Measurements from ENCODE around the gene KLRC4.
"Not testable (repeated sequence)": the region's sequence is repeated elsewhere in the genome, so short reads cannot be mapped to it uniquely, and the experiment has no call there.

The KLRC4 gene

DNA sequence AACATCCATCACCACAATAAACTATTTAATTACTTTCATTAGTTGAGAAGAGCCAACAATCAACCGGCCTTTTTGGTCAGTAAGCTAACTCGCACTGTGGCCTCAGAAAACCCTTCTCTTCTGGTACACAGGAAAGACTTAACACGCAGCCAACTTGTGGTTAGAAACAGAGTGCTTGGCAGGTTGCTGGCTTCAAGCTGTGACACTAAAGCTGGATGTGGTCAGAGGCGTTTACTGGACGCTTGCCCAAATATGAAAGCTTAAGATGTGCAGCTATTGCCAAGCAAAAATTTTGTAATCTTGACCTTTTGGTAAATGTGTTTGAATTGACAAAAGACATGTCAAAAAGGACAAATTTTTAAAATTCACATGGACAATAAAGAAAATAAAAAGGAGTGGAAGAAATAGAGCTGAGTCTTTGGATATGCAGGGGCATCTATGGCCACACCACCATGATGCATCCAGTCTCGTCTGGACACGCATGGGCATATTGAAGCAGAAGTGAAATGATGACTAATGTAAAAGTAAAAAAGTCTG lies 17.1 kb downstream of the KLRC4 start:
- H3K27ac Mint-ChIP-seq = no peak overlapping the region
- no peaks in the 10 kb centered on the region for H3K36me3 Mint-ChIP-seq (ENCODE audit: low read depth)
- peaks cover 24% of the 10 kb centered on the region for H3K27me3 Mint-ChIP-seq (ENCODE audit: low read depth)
- peaks cover 2% of the 10 kb centered on the region for H3K4me1 Mint-ChIP-seq (ENCODE audit: low read depth)
- DNase-seq (ENCODE audit: low spot score) = no peak
- H3K9me3 Mint-ChIP-seq = no peaks in the 10 kb centered on the region
- H3K4me3 Mint-ChIP-seq = no peak overlapping the region

DNA sequence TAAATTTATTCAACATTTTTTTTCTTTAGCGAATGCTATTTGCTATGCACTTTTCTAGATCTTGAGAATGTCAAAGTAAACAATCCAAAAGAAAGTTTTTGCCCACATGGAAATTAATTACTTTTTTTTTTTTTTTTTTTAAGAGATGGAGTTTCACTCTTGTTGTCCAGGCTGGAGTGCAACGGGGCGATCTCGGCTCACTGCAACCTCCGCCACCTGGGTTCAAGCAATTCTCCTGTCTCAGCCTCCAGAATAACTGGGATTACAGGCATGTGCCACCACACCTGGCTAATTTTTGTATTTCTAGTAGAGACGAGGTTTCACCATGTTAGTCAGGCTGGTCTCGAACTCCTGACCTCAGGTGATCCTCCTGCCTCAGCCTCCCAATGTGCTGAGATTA lies 18.6 kb downstream of the KLRC4 start:
- H3K27me3 Mint-ChIP-seq (ENCODE audit: low read depth) = peaks cover 24% of the 10 kb centered on the region
- H3K36me3 Mint-ChIP-seq (ENCODE audit: low read depth); DNase-seq (ENCODE audit: low spot score); H3K4me1 Mint-ChIP-seq (ENCODE audit: low read depth); H3K9me3 Mint-ChIP-seq; H3K27ac Mint-ChIP-seq; H3K4me3 Mint-ChIP-seq: not testable (repeated sequence)

DNA sequence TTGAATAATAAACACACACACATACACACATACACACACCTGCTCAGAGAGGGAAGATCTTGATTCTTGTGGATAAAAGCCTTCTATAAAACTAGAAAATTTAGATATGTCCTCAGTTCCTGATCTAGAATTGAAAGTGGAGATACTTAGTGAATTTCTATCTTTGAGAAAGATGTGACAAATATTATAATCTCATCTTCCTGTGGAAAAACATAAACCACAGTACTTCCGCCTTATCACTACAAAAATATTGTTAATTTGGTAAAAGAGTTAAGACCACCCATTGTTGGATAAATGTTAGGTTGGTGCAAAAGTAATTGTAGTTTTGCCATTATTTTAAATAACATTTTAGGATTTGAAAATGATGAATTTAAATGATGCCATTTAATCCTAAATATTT lies 19.7 kb downstream of the KLRC4 start, which contains the start of gene KLRK1:
Gene KLRK1, minus strand, starts transcription at position 138 of the 400 bp plus-strand sequence. CDS start 1,231 bp downstream, outside the sequence.
- Mint-ChIP-seq H3K9me3 (no peaks in the 10 kb centered on the region), H3K4me1 (ENCODE audit: low read depth) (peaks cover 2% of the 10 kb centered on the region), H3K27me3 (ENCODE audit: low read depth) (peaks cover 24% of the 10 kb centered on the region), H3K4me3 (no peak within 1 kb of the TSS), H3K27ac (no peak within 1 kb of the TSS), H3K36me3 (ENCODE audit: low read depth) (no peaks in the 10 kb centered on the region)
- DNase-seq (ENCODE audit: low spot score) = no peak

DNA sequence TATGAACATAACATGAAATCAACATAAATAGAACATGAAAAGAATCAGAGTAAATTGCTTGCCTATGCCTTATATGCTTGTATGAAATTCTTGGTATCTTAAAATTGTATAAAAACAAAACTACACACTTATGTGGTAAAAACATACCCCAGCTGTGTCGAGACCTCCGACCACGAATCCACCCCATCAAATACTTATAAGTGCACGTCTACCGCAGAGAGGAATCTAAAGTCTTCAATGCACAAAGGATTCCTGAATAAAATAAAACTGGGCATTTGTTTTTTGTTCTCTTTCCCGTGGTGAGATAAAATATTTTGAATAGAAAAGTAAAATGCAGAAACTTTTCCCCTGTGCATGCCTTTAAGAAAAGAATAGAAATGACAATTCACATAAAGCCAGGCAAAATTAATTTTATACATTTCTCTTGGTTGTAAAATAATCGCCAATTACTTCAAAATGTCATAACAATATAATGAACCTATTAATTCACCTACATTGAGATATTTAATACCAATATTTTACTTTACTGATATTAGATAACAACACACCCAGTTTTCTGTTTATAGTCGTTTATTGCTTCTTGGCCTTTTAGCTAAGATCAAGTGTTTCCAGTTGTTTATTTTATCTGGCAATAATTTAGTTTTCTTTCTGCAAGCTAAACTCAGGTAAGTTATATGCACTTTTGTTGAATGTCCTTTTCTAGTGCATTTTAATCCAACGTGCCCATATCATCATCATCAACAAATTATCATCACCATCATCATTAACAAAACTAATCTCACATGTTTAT lies 20.7 kb downstream of the KLRC4 start:
- H3K27me3 Mint-ChIP-seq (ENCODE audit: low read depth) = peaks cover 27% of the 10 kb centered on the region
- H3K4me3 Mint-ChIP-seq = no peak overlapping the region
- no peak for DNase-seq (ENCODE audit: low spot score)
- no peaks in the 10 kb centered on the region for H3K9me3 Mint-ChIP-seq
- H3K36me3 Mint-ChIP-seq (ENCODE audit: low read depth) = no peaks in the 10 kb centered on the region
- peaks cover 2% of the 10 kb centered on the region for H3K4me1 Mint-ChIP-seq (ENCODE audit: low read depth)
- no peak overlapping the region for H3K27ac Mint-ChIP-seq

DNA sequence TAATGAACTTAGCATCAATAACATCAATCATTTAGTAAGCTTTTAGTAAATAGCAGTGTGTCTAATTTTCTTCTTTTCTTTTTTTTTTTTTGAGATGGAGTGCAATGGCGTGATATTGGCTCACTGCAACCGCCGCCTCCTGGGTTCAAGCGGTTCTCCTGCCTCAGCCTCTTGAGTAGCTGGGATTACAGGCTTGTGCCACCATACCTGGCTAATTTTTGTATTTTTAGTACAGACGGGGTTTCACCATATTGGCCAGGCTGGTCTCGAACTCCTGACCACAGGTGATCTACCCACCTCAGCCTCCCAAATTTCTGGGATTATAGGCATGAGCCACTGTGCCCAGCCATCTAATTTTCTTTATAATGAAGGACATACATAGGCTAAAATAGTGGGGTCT lies 22.1 kb downstream of the KLRC4 start:
- H3K9me3 Mint-ChIP-seq; H3K27ac Mint-ChIP-seq; DNase-seq (ENCODE audit: low spot score); H3K4me1 Mint-ChIP-seq (ENCODE audit: low read depth); H3K36me3 Mint-ChIP-seq (ENCODE audit: low read depth); H3K4me3 Mint-ChIP-seq: not testable (repeated sequence)
- H3K27me3 Mint-ChIP-seq (ENCODE audit: low read depth) = peaks cover 29% of the 10 kb centered on the region

DNA sequence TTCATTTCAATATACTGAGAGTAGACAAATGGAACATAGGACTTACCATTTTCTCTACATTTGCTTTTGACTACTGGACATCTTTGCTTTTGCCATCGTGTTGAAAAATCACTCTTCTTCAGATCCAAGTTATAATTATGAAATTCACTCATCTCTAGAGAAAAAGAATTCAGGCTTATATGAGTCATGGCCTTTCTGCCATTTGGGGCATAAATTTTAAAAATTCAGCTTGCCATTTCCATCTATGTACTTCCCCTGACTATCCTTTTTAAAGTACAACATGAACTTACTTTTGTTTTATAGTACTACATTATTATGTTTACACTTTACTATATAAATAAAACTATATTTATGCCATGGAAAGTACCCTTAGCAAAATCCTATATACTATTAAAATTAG lies 22.7 kb downstream of the KLRC4 start:
- no peaks in the 10 kb centered on the region for H3K36me3 Mint-ChIP-seq (ENCODE audit: low read depth)
- H3K9me3 Mint-ChIP-seq = no peaks in the 10 kb centered on the region
- no peak overlapping the region for H3K27ac Mint-ChIP-seq
- peaks cover 28% of the 10 kb centered on the region for H3K27me3 Mint-ChIP-seq (ENCODE audit: low read depth)
- DNase-seq (ENCODE audit: low spot score) = no peak
- H3K4me1 Mint-ChIP-seq (ENCODE audit: low read depth) = peaks cover 2% of the 10 kb centered on the region
- no peak overlapping the region for H3K4me3 Mint-ChIP-seq

DNA sequence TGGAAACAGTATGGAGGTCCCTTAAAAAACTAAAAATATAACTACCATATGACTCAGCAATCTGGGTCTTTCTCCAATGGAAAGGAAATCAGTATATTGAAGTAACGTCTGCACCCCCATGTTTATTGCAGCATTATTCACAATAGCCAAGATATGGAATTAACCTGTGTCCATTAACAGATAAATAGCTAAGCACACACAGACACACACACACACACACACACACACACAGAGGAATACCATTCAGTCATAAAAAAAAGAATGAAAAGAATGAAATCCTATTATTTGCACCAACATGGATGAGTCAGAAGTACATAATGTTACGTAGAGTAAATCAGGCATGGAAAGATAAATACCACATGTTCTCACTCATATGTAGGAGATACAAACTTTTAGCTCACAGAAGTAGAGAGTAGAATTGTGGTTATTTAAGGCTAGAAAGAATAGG lies 24.4 kb downstream of the KLRC4 start:
- H3K4me3 Mint-ChIP-seq = no peak overlapping the region
- DNase-seq (ENCODE audit: low spot score) = no peak
- no peak overlapping the region for H3K27ac Mint-ChIP-seq
- H3K9me3 Mint-ChIP-seq = no peaks in the 10 kb centered on the region
- H3K4me1 Mint-ChIP-seq (ENCODE audit: low read depth) = peaks cover 2% of the 10 kb centered on the region
- H3K36me3 Mint-ChIP-seq (ENCODE audit: low read depth) = no peaks in the 10 kb centered on the region
- peaks cover 30% of the 10 kb centered on the region for H3K27me3 Mint-ChIP-seq (ENCODE audit: low read depth)

DNA sequence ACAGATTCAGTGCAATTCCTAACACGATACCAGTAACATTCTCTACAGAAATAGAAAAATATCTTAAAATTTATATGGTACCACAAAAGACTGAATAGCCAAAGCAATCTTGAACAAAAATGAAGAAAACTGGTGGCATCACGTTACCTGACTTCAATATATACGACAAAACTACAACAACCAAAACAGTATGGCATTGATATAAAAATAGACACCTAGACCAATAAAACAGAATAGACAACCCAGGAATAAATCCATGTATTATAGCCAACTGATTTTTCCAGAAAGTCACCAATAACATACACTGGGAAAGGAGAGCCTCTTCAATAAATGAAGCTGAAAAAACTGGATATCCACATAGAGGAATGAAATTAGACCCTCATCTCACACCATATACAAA lies 25.4 kb downstream of the KLRC4 start:
- no peak overlapping the region for H3K27ac Mint-ChIP-seq
- no peak overlapping the region for H3K4me3 Mint-ChIP-seq
- no peaks in the 10 kb centered on the region for H3K36me3 Mint-ChIP-seq (ENCODE audit: low read depth)
- H3K27me3 Mint-ChIP-seq (ENCODE audit: low read depth) = peaks cover 23% of the 10 kb centered on the region
- no peaks in the 10 kb centered on the region for H3K9me3 Mint-ChIP-seq
- no peaks in the 10 kb centered on the region for H3K4me1 Mint-ChIP-seq (ENCODE audit: low read depth)
- no peak for DNase-seq (ENCODE audit: low spot score)

DNA sequence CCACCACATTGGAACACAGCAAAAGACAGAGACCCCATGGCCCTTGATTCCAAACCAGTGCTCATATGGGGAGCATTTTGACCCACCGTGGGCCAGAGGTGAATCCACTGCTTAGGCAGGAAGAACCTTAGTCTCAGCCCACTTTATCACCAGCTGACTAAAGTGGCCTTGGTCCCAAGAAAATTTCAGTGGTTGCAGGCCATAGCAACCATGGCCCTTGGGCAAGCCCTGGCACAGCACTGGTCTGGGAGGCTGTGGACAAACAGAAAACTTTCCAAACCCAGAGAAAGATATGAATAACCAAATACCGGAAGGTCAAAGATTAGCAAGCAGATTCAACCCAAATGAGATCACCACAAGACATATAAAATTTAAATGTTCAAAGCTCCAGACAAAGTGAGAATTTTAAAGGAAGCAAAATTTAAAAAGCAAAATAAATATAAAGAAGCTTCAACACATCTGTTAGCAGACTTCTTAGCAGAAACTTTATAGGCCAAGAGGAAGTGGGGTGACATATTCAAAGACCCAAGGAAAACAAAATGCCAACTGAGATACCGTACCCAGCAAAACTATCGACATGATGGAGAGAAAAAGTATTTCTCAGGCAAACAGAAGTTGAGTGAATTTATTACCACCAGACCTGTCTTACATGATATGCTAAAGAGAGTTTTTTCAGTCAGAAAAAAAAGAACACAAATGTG lies 27.5 kb downstream of the KLRC4 start:
- Mint-ChIP-seq H3K4me1 (ENCODE audit: low read depth) (no peaks in the 10 kb centered on the region), H3K27me3 (ENCODE audit: low read depth) (peaks cover 16% of the 10 kb centered on the region), H3K27ac (no peak overlapping the region), H3K36me3 (ENCODE audit: low read depth) (no peaks in the 10 kb centered on the region), H3K9me3 (no peaks in the 10 kb centered on the region), H3K4me3 (no peak overlapping the region)
- no peak for DNase-seq (ENCODE audit: low spot score)

DNA sequence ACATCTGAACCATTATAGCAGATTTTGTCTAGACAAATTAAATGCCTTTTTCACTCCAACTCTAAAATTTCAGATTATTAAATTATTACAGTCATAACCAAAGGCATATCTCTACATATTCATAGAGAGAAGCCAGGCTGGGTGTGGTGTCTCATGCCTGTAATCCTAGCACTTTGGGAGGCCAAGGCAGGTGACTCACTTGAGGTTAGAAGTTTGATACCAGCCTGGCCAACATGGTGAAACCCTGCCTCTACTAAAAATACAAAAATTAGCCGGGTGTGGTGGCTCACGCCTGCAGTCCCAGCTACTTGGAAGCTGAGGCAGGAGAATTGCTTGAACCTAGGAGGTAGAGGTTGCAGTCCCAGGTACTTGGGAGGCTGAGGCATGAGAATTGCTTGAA lies 30.8 kb downstream of the KLRC4 start:
- not testable (repeated sequence) for H3K9me3 Mint-ChIP-seq; H3K36me3 Mint-ChIP-seq (ENCODE audit: low read depth); H3K4me1 Mint-ChIP-seq (ENCODE audit: low read depth); DNase-seq (ENCODE audit: low spot score); H3K27ac Mint-ChIP-seq; H3K4me3 Mint-ChIP-seq
- peaks cover 17% of the 10 kb centered on the region for H3K27me3 Mint-ChIP-seq (ENCODE audit: low read depth)

DNA sequence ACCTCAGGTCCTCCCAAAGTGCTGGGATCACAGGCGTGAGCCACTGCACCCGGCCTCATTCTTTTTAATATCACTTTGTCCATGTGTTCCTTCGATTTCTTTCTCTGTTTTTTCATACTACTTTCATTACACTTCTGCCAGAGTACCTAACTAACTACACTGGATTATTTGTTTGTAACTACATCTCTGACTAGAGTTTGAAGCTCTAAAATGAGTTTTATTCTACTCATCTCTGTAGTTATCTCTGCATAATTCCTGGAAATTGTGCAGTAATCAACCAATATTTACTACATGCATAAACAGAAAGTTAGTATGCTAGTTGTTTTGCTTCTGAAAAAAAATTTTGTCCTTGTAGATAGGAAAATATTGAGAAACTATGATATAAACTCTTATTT lies 34.9 kb downstream of the KLRC4 start:
- Mint-ChIP-seq H3K27ac (no peak overlapping the region), H3K4me3 (no peak overlapping the region), H3K27me3 (ENCODE audit: low read depth) (peaks cover 12% of the 10 kb centered on the region), H3K36me3 (ENCODE audit: low read depth) (no peaks in the 10 kb centered on the region), H3K9me3 (no peaks in the 10 kb centered on the region), H3K4me1 (ENCODE audit: low read depth) (peaks cover 8% of the 10 kb centered on the region)
- no peak for DNase-seq (ENCODE audit: low spot score)

DNA sequence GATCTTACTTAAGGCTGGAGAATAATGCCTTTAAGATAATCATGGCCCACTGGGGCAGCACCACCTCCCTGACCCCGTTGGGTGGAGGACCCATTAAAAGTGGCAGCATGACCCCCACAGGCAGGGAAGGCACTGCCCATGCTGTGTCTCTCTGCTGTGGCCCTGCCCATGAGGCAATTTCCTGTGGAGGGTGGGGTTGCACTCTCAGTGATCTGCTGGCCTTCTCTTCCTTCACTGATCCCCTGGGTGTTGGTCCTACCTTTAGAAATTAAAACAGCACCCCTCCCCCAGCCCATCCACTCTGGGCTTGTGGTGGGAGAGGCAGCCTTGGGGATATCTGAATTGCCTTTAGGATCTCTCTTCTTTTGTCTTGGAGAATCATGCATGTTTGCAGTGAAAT lies 37.0 kb downstream of the KLRC4 start:
- Mint-ChIP-seq H3K27me3 (ENCODE audit: low read depth) (peaks cover 18% of the 10 kb centered on the region), H3K9me3 (peaks cover 4% of the 10 kb centered on the region), H3K4me3 (no peak overlapping the region), H3K4me1 (ENCODE audit: low read depth) (peaks cover 10% of the 10 kb centered on the region), H3K36me3 (ENCODE audit: low read depth) (no peaks in the 10 kb centered on the region), H3K27ac (no peak overlapping the region)
- no peak for DNase-seq (ENCODE audit: low spot score)

DNA sequence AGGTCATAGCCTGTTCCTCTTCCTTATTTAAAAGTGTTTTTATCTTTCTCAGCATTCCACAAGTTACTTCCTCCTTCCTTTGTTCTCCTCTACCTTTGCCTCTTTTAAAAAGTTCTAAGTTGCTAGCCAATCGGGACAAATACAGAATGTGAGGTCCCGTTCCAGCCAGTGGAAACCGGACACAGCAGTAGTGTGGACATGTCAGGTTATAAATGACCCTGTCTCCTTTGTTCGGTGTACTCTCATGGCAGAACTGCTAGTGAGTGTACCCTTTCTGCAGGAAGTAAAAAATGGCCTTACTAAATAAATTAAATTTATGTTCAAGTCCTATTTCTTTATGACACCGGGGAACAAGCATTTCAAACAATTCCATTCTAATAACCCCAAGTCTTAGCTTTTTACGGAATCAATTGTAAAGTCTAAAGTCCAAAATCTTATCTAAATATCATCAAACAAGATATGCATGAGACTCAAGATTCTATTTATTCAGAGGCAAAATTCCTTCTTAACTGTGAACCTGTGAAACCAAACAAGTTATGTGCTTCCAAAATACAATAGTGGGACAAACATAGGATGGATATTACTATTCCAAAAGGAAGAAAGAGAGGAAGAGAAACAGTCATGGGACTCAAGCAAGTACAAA lies 37.5 kb downstream of the KLRC4 start:
- H3K36me3 Mint-ChIP-seq (ENCODE audit: low read depth); H3K9me3 Mint-ChIP-seq; DNase-seq (ENCODE audit: low spot score); H3K27ac Mint-ChIP-seq; H3K4me3 Mint-ChIP-seq: not testable (repeated sequence)
- H3K27me3 Mint-ChIP-seq (ENCODE audit: low read depth) = peaks cover 18% of the 10 kb centered on the region
- H3K4me1 Mint-ChIP-seq (ENCODE audit: low read depth) = peaks cover 10% of the 10 kb centered on the region

All from T-helper 2 cell treated with Interferon-gamma antibody and Interleukin-4, amounts not matched to agents 5 μg/mL and 100 μg/mL, for 36 hours (primary cell).